HG02610 (cell line): ENCODE data around the gene NTRK2.
"Not testable (repeated sequence)": the region's sequence is repeated elsewhere in the genome, so short reads cannot be mapped to it uniquely, and the experiment has no call there.

Experiments used
- ATAC-seq: cut with Tn5 transposase; IDR thresholded peaks from one replicate; pipeline ENCODE4 v1.9.1; 2021; ENCODE audit warnings: mild to moderate bottlenecking, moderate library complexity; ENCODE audit not compliant: unreplicated experiment

The NTRK2 gene

GRCh38 chr9:84874596-84874995 lies 205.1 kb downstream of the NTRK2 start:
- ATAC-seq, result no peak

DNA sequence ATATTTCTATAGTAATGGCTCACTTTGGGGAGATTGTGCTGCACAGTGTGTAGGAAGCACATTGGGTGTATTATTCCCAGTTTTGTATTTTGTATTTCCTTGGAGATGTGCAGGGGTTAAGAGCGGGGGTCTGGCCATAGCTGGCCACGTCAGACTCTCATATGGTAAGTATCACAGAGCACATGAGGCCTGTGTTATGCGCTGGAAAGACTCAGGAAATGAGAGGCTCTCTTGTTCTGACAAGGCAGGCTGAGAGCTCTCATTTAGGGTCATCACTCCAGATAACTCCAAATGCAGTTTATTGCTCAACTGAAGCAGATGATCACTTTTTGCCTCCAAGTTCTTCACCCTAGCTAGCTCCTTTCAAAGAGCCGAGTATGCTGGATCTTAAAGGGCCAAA lies 205.7 kb downstream of the NTRK2 start:
- ATAC-seq, result no peak

- no peak for ATAC-seq
These were observed 210.1 kb downstream of the NTRK2 start for GRCh38 chr9:84879631-84880030.

DNA sequence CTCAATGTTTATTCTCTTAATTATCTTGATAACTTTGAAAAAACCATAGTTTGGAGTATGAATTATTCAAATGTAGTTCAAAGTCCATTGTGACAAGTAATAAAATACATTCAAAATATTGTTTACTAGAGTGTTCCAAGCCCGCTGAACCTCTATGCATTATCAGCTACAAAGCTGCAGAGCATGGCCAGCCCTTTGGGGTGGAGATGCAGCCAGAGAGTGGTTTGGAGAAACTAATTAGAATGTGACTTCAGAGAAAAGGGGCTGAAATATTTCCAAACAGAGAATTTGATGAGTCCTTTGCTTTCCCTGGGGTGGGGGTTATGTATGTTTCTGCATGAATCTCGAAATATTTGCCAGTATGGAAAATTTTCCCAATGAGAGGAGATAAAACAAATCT lies 211.3 kb downstream of the NTRK2 start:
- ATAC-seq, result no peak

DNA sequence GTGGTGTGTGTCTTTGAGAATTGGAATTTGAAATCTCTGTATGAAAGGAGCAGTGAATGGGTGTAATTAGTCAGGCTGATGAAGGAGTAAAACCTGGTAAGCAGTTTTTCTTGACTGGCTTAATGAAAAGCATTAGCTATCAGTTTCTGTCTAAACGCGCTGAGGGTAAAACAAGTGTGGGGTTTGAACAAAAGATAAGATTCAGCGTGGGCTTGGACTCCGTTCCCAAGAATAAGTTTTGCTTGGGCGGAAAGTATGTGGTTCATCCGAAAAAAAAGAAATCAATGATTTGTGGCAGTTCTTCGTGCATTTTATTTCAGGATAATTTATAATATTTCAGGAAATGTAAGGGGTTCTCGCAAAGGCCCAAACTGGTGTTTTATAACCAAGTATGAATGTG lies 217.3 kb downstream of the NTRK2 start:
- no peak for ATAC-seq

DNA sequence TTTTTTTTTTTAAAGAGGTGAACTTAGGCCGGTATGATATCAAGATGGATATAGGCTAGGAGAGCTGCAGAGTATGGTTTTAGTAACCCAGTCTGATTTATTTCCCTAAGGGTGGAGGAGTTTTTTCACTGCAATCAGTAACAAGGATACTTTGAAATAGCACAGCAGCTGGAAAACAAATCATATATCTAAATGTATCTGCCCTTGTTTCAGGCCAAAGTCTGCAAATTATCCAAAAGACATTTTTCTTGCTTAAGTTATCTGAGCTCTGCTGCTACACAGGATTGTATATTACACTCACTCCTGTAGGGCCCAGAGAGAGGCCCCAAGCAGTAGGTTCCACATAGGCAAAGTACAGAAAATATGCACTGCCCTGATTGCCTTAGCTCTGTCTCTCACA lies 222.4 kb downstream of the NTRK2 start:
- no peak for ATAC-seq

GRCh38 chr9:84893419-84894128 lies 224.0 kb downstream of the NTRK2 start:
- ATAC-seq, result no peak

DNA sequence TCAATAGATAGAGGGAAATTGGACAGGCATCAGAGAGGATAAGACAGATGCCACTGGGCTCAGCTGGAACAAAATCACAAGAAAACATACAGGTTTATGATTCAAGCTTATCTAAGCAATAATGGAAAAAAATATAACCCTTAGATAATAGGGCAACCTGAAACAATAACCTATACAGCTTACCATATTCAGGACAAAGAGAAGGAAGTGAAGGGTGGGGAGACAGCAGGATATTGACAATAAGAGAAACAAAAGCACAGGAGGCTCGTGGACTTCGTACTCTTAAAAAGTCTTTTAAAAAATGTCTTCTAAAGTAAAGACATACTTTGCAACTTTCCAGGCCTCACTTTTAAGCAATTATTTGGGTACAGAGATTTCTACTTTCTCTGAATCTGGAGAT lies 225.3 kb downstream of the NTRK2 start:
- no peak for ATAC-seq

DNA sequence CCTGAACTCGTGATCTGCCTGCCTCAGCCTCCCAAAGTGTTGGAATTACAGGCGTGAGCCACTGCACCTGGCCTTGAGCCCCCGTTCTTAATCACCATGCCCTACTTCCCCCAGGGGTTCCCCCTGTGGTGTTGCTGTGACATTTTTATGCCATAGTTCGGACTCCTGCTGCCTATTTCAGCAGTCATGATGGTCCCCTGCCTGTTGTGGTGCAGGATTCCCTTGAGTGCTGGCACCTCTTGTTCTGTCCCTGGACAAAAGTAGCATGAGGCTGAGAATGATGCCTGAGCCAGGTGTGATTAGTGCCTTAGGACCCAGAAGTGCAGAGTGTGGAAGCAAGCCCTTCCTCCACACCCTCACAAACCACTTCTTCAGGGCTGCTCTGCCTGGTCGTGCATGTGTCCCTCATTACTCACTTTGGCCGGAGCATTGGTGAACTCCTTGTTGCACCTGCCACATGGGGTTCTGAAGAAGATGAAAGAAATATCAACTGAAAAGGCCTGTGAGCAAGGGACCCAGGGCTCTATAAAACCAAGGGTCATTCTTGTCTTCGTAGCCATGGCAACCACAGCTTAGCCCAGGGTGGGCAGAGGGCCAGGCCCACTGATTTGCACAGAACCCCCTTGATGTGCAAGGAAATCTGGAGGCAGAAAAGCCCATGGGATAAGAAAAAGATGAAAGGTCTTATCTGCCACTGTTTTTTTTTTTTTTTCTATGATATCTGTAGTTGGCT lies 228.0 kb downstream of the NTRK2 start:
- no peak for ATAC-seq

- no peak for ATAC-seq
These were observed 228.7 kb downstream of the NTRK2 start for GRCh38 chr9:84898188-84898587.

GRCh38 chr9:84898618-84899017 lies 229.1 kb downstream of the NTRK2 start:
- not testable (repeated sequence) for ATAC-seq

- no peak for ATAC-seq
These were observed 229.8 kb downstream of the NTRK2 start for GRCh38 chr9:84899326-84899725.

DNA sequence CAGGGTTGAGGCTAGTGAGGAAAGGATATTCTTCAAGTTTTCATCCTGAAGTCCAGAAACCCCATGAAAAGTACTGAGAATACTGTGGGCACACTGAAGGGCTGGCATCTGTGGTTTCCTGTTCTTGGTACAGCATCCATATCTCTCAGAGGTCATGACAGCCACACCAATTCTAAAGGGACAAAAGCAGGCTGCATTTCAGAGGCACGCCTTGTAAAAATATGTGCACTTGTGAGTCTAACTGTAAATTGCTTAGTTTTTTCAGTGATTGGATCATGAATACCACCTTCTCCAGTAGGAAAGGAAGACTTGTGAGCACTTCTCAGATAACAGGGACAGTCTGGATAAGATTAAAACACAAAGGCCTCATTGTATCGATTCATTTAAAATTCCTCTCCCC lies 230.9 kb downstream of the NTRK2 start:
- no peak for ATAC-seq

DNA sequence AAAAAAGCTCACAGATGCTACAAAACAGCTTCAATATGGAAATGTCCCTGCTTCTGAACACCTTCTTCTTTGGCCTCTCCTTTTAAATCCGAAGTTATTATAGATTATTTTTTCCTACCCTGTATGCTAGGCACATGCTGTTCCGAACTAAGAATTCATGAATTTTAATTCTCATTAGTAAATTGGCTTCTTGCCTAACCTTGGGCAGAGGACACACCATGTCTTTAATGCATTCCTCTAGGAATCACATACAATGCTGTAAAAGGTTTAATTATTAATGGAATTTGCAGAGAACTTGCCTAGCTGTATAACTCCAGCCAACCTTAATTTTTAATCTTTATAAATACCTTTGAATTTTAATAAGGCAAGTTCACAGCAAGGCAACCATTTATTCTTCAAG lies 234.4 kb downstream of the NTRK2 start:
- no peak for ATAC-seq

DNA sequence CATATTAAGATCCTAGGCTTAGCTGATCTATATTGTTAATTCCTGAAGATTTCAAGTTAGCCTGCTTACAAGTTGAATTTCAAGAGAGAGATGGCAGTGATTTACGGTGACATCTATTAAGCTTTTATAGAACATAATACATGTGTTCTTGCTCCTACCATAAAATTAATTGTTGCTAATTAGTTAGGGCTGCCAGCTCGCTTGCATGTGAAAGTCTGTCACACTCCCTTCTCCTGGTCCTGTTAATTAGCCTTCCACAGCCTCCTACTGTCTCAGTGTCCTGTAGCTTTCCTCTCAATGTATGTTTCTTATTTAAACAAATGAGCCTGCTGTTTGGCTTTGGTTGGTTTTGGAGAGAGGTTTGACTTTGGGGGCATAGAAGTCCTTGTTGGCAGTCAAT lies 247.2 kb downstream of the NTRK2 start:
- no peak for ATAC-seq

DNA sequence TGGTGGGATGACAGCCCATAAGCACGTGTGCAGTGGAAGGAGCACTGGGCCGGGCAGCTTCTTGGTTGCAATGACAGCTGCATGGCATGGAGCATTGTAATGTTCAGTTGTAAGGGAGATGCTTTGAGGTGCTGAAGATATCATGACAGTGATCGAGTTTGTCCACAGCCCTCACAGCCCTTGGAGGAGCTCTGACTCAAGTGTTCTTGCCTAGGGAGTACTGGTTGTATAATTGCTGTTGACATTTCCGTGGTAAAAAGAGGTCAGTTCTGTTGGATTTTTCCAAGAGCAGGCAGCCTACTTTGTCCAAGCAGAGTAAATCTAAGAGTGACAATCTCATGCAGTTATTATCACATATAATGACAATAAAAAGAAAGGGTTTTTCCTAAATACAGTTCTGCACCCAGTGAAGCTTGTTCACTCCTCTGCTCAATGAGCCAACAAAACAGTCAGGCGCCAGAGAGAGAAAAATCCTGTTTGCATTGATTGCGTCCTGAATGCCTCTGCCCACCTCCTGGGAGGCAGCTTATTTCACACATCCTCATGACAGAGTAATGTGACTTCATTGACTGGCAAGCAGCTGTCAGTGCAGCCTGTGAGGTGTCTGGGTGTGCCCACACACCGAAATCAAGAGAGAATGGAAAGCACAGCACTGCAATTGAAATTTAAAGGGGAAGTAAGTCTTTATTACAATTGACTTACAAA lies 248.0 kb downstream of the NTRK2 start:
- no peak for ATAC-seq

DNA sequence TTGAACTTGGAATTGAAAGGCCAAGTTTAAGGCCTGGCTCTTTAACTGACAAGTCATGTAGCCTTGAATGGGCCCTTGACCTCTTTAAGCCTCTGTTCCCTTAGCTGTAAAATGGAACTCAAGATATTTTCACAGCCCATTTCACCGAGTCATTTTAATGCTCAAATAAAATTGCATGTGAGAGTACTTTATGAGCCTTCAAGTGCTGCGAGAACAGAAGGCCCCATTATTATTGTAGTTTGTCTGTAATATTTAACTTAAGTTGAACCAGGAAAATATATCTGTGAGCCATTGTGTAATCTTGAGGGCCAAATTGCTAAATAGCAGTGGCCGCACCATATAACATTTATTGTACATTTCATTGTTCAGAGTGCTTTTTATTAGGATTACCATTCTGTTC lies 249.9 kb downstream of the NTRK2 start:
- no peak for ATAC-seq

GRCh38 chr9:84921175-84921574 lies 251.6 kb downstream of the NTRK2 start:
- ATAC-seq, result no peak

DNA sequence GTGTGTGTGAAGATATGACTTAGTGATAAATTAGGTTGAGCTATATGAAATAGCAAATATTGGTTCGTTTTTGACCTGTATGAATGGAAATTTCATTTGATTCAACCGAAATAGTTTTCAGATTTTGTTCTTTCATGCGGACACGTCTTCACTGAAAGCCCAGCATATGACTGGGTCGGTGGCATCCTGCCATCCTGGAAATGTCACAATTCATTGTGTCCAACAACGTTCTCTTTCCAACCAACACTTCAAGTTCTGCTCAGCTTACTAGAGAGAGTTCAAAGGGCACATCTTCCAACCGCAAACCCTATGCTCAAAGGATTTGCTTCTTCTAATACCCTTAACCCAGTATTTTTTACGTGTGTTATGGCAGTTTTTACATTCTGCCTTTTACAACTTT lies 252.5 kb downstream of the NTRK2 start:
- ATAC-seq, result no peak

- ATAC-seq, result no peak
These were observed 254.7 kb downstream of the NTRK2 start for GRCh38 chr9:84924266-84924665.

DNA sequence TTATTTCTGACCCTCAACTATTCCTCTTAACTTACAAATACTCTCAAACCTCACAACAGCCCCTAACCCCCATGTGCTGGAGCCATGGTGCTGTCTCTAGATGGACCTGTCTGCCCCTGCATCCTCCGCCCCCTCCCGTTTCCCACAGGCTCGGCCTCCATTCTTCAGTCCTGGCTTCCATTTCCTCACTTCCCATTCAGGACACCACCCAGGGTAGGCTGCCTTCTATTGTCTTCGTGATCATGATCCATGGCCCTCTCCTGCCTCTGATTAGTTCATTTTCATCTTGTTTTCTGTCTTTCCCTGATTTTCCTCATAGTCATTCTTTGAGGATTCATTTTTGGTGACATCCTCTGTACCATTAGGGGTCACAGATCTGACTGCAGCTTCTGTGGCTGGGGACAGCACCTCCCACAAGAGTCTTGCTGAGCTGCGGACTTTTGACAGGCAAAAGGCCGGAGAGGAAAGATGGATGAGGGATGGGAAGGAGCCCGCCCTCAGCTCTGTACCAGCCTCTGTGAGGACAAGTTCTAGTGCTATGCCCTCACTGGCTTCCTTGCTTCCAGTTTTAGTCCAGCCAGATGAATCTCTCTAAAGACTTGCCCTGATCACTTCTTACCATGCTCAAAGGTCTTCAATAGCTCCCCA lies 255.8 kb downstream of the NTRK2 start:
- no peak for ATAC-seq

GRCh38 chr9:84926793-84927192 lies 257.3 kb downstream of the NTRK2 start:
- ATAC-seq, result no peak
